Right lobe of liver (tissue), 6 donors: ENCODE data around the gene OSBPL10. TPM values are rescaled to one million over a fixed set of nuclear protein-coding genes. Genes with fewer than 3 reads are reported as not detected.

Experiments
- ATAC-seq, 4 donors: fragments of 200-7000 bp; cut with Tn5 transposase; one replicate each; pipeline ENCODE4 v1.9.1; 2020; ENCODE audit warnings: mild to moderate bottlenecking in 4 of 4, moderate library complexity in 4 of 4
- DNase-seq, 3 donors: peaks; one replicate each; pipeline ENCODE4 v3.0.0-alpha.2; 2020
- H3K27ac ChIP-seq, 3 donors: fragments of 200-600 bp; one replicate each; pipeline ENCODE4 v1.8.0; 2022
- H3K27me3 ChIP-seq, 2 donors: fragments of 200-600 bp; one replicate each; pipeline ENCODE4 v1.8.0; 2022
- H3K36me3 ChIP-seq, 4 donors: fragments of 200-600 bp; sonication (generic) in 1 of 4; one replicate each; pipeline versions ENCODE4 v1.5.1 to v1.8.0; 2017 to 2022; ENCODE audit warnings: control low read depth in 1 of 4
- H3K4me1 ChIP-seq, 4 donors: fragments of 200-600 bp; sonication (generic) in 1 of 4; one replicate each; pipeline versions ENCODE4 v1.5.1 to v1.8.0; 2017 to 2022; ENCODE audit warnings: control low read depth in 1 of 4
- H3K4me3 ChIP-seq, 3 donors: fragments of 200-600 bp; one replicate each; pipeline ENCODE4 v1.8.0; 2022
- H3K9me3 ChIP-seq, 4 donors: fragments of 200-600 bp; sonication (generic) in 1 of 4; one replicate each; pipeline versions ENCODE4 v1.5.1 to v1.8.0; 2017 to 2022; ENCODE audit warnings: control low read depth in 1 of 4
- CTCF ChIP-seq, 4 donors: fragments of 200-600 bp in 3 of 4; fragments of 450-650 bp in 1 of 4; IDR thresholded peaks; one replicate each; pipeline versions ENCODE4 v1.5.1 to v1.8.0; 2016 to 2022; ENCODE audit warnings: antibody characterized with exemption in 4 of 4, mild to moderate bottlenecking in 2 of 4
- POLR2A ChIP-seq: fragments of 450-650 bp; IDR thresholded peaks from one replicate; pipeline ENCODE4 v1.6.1; 2017; ENCODE audit warnings: antibody characterized with exemption, mild to moderate bottlenecking
- WGBS: methylation state at CpG from one replicate; pipeline ENCODE4 v1.1.6; 2018; ENCODE audit warnings: low coverage, low lambda C conversion rate; ENCODE audit not compliant: insufficient coverage; ENCODE audit errors: missing lambda C conversion rate; 5-methylcytosine and 5-hydroxymethylcytosine counted together
- intact Hi-C, 2 donors: fragments of 100-400 bp; cut with DNase I; formaldehyde crosslinking; loops; one replicate each; pipeline versions ENCODE4 v1.11.2 to v1.14.1; 2022
- long read RNA-seq: library from polyadenylated mRNA; unstranded; transcript quantifications from one replicate; pipeline ENCODE4 v2.0.0, GENCODE V29; 2019
- total RNA-seq, 6 experiments: library from RNA; depleted of rRNA in 2 of 6; stranded (reverse); fragments of >200 nt in 2 of 6; fragmentation: NEBNext Ultra II Directional in 3 of 6; extraction: Animal tissue kit (Norgen Biotek cat#: 25700) in 3 of 6; gene quantifications; one replicate each; pipeline versions ENCODE4 v1.1.0 to v1.2.4, GENCODE V29; 2016 to 2023
- donor health status: DM: no; HTN: yes; CAD: no.
- donor health status: DM: no; HTN: no; CAD: no.
- donor health status: DM: no; HTN: no; CAD: no.
- donor health status: DM: no; HTN: yes; CAD: no.
- donor health status: DM: no; HTN: yes; CAD: no.

Gene OSBPL10
- total RNA-seq, result 10 to 100 TPM in 1 of 6 experiments, 1 to 10 TPM in 5; 2.2 to 13.0 (median 3.7) TPM
- long read RNA-seq, result 0 reads

- WGBS, result 10% methylated on average over 21 of the region's 65 CpGs
- TF ChIP-seq POLR2A (peak; percentile 48), CTCF (IDR thresholded peaks at IDR 0.05) (no peak)
- Histone ChIP-seq H3K9me3 (no peaks in the 10 kb centered on the region), H3K27ac (peak within 1 kb of the TSS; percentile 31 to 72 (median 37)), H3K27me3 (peaks cover 0 to 18% of the 10 kb centered on the region in 2 donors), H3K36me3 (no peaks in the 10 kb centered on the region), H3K4me3 (peak within 1 kb of the TSS; percentile 47 to 55 (median 47)), H3K4me1 (peaks cover 0 to 16% (median 0%) of the 10 kb centered on the region in 4 donors)
- ATAC-seq (peak; percentile 80 to 91 (median 84)), DNase-seq (peak; percentile 78 to 85 (median 79))
- intact Hi-C loops, result no loop called here
These were observed at the start of gene OSBPL10, which contains the start of gene ZNF860 for GRCh38 chr3:31981206-31982181. Gene OSBPL10 (minus strand): TSS chr3:31981262. CDS start chr3:31981179, 83 bp downstream. Gene ZNF860 (plus strand): TSS chr3:31981750. CDS start chr3:31989080, 7,330 bp downstream.

- intact Hi-C loops, result loop anchor here in 1 of 2 donors (10.0 kb wide), 1 partner anchor 108 kb away; no protein-coding TSS in a partner anchor
- no peak overlapping the region for H3K4me3 ChIP-seq
- WGBS, result 53% methylated on average over 6 of the region's 6 CpGs
- H3K27ac ChIP-seq, result no peak overlapping the region
- ATAC-seq, result no peak
- H3K36me3 ChIP-seq, result no peaks in the 10 kb centered on the region
- H3K4me1 ChIP-seq, result no peaks in the 10 kb centered on the region
- TF ChIP-seq CTCF (IDR thresholded peaks at IDR 0.05) (no peak), POLR2A (no peak)
- no peak for DNase-seq
- H3K27me3 ChIP-seq, result peaks cover 0 to 8% of the 10 kb centered on the region in 2 donors
- H3K9me3 ChIP-seq, result no peaks in the 10 kb centered on the region
These were observed 45.5 kb upstream of the OSBPL10 start for GRCh38 chr3:32026593-32026992.

GRCh38 chr3:32022947-32023346, 41.9 kb upstream of the OSBPL10 start:
- intact Hi-C loops, result loop anchor here (5.0 to 10.0 kb wide), 2 partner anchors 112 to 124 kb away; no protein-coding TSS in a partner anchor
- 52% methylated on average over 2 of the region's 2 CpGs for WGBS
- DNase-seq (no peak), ATAC-seq (no peak)
- H3K27ac ChIP-seq, result no peak overlapping the region
- H3K36me3 ChIP-seq, result no peaks in the 10 kb centered on the region
- TF ChIP-seq POLR2A (no peak), CTCF (IDR thresholded peaks at IDR 0.05) (no peak)
- no peaks in the 10 kb centered on the region for H3K9me3 ChIP-seq
- H3K27me3 ChIP-seq, result peaks cover 0 to 3% of the 10 kb centered on the region in 2 donors
- H3K4me3 ChIP-seq, result no peak overlapping the region
- H3K4me1 ChIP-seq, result no peaks in the 10 kb centered on the region

GRCh38 chr3:32021748-32022147, 40.7 kb upstream of the OSBPL10 start:
- Histone ChIP-seq H3K27ac (no peak overlapping the region), H3K36me3 (no peaks in the 10 kb centered on the region), H3K9me3 (no peaks in the 10 kb centered on the region), H3K4me3 (no peak overlapping the region), H3K4me1 (no peaks in the 10 kb centered on the region), H3K27me3 (peaks cover 0 to 3% of the 10 kb centered on the region in 2 donors)
- WGBS, result 37% methylated on average over 3 of the region's 3 CpGs
- intact Hi-C loops, result loop anchor here (5.0 to 10.0 kb wide), 2 partner anchors 113 to 126 kb away; no protein-coding TSS in a partner anchor
- TF ChIP-seq POLR2A (no peak), CTCF (IDR thresholded peaks at IDR 0.05) (no peak)
- ATAC-seq, result no peak
- DNase-seq, result no peak
